ENCODE results near the gene PIN4.
A peak's percentile ranks its signal among the peaks of the same experiment; 100 is the strongest.
"Not testable (repeated sequence)": the region's sequence is repeated elsewhere in the genome, so short reads cannot be mapped to it uniquely, and the experiment has no call there.

The PIN4 gene

GRCh38 chrX:72181178-72182125 is at the start of gene PIN4:
TSS of gene PIN4 (plus strand) at chrX:72181757. CDS start at chrX:72181786, 29 bp downstream.
- peak; percentile 59 to 64 for DNase-seq (ENCODE audit: low read depth in 2 of 2)

GRCh38 chrX:72132456-72132855 is 49.1 kb upstream of the PIN4 start:
- DNase-seq (ENCODE audit: low read depth in 2 of 2) = no peak

GRCh38 chrX:72133851-72134546 is 47.6 kb upstream of the PIN4 start:
- DNase-seq (ENCODE audit: low read depth in 2 of 2) = no peak

GRCh38 chrX:72137846-72138495 is 43.6 kb upstream of the PIN4 start:
- DNase-seq (ENCODE audit: low read depth in 2 of 2) = no peak

- DNase-seq (ENCODE audit: low read depth in 2 of 2) = no peak
These were observed 42.0 kb upstream of the PIN4 start for GRCh38 chrX:72139538-72139937.

- DNase-seq (ENCODE audit: low read depth in 2 of 2) = no peak
These were observed 40.1 kb upstream of the PIN4 start for GRCh38 chrX:72141372-72142004.

- DNase-seq (ENCODE audit: low read depth in 2 of 2) = no peak
These were observed 39.3 kb upstream of the PIN4 start for GRCh38 chrX:72142094-72142793.

- DNase-seq (ENCODE audit: low read depth in 2 of 2) = no peak
These were observed 38.6 kb upstream of the PIN4 start for GRCh38 chrX:72142794-72143608.

GRCh38 chrX:72143609-72143907 is 38.0 kb upstream of the PIN4 start:
- no peak for DNase-seq (ENCODE audit: low read depth in 2 of 2)

GRCh38 chrX:72145181-72145580 is 36.4 kb upstream of the PIN4 start:
- no peak for DNase-seq (ENCODE audit: low read depth in 2 of 2)

GRCh38 chrX:72146527-72146926 is 35.0 kb upstream of the PIN4 start:
- DNase-seq (ENCODE audit: low read depth in 2 of 2) = no peak

- no peak for DNase-seq (ENCODE audit: low read depth in 2 of 2)
These were observed 22.8 kb upstream of the PIN4 start for GRCh38 chrX:72158773-72159172.

- DNase-seq (ENCODE audit: low read depth in 2 of 2) = no peak
These were observed 21.8 kb upstream of the PIN4 start for GRCh38 chrX:72159769-72160168.

GRCh38 chrX:72165551-72165950 is 16.0 kb upstream of the PIN4 start:
- no peak for DNase-seq (ENCODE audit: low read depth in 2 of 2)

- peak in 1 of 2 donors; percentile 17 for DNase-seq (ENCODE audit: low read depth in 2 of 2)
These were observed 12.4 kb upstream of the PIN4 start for GRCh38 chrX:72169008-72169728.

- DNase-seq (ENCODE audit: low read depth in 2 of 2) = not testable (repeated sequence)
These were observed 5.3 kb upstream of the PIN4 start for GRCh38 chrX:72176289-72176688.

- no peak for DNase-seq (ENCODE audit: low read depth in 2 of 2)
These were observed 4.6 kb upstream of the PIN4 start for GRCh38 chrX:72176981-72177380.

GRCh38 chrX:72180539-72180938 is 1.0 kb upstream of the PIN4 start:
- no peak for DNase-seq (ENCODE audit: low read depth in 2 of 2)

GRCh38 chrX:72182924-72183323 is 1.4 kb downstream of the PIN4 start:
- DNase-seq (ENCODE audit: low read depth in 2 of 2) = no peak

Measured in stimulated activated CD4-positive, alpha-beta T cell treated with anti-CD3 and anti-CD28 coated beads, Interleukin-1b, Interleukin-23, amount 100 ng/mL, for 4 hours (primary cell).